Osteocyte (in vitro differentiated cells): ENCODE results near the gene MYCBPAP. TPM values are rescaled to one million over a fixed set of nuclear protein-coding genes. Genes with fewer than 3 reads are reported as not detected.

Experiments
- DNase-seq: peaks from one replicate; pipeline ENCODE4 v3.0.0; 2021; ENCODE audit warnings: mixed read lengths; ENCODE audit not compliant: unreplicated experiment; ENCODE audit errors: extremely low spot score
- H3K27ac Mint-ChIP-seq: one replicate; pipeline ENCODE4 v1.8.0; 2021; ENCODE audit warnings: mild to moderate bottlenecking, mixed read lengths; ENCODE audit not compliant: unreplicated experiment
- H3K27me3 Mint-ChIP-seq: one replicate; pipeline ENCODE4 v1.8.0; 2021; ENCODE audit warnings: mixed read lengths; ENCODE audit not compliant: unreplicated experiment
- H3K36me3 Mint-ChIP-seq: one replicate; pipeline ENCODE4 v1.8.0; 2021; ENCODE audit warnings: mixed read lengths; ENCODE audit not compliant: unreplicated experiment
- H3K4me1 Mint-ChIP-seq: one replicate; pipeline ENCODE4 v1.8.0; 2021; ENCODE audit warnings: mixed read lengths; ENCODE audit not compliant: unreplicated experiment
- H3K4me3 Mint-ChIP-seq: one replicate; pipeline ENCODE4 v1.8.0; 2021; ENCODE audit warnings: mild to moderate bottlenecking, moderate library complexity, mixed read lengths; ENCODE audit not compliant: unreplicated experiment
- H3K9me3 Mint-ChIP-seq: one replicate; pipeline ENCODE4 v1.8.0; 2021; ENCODE audit warnings: mixed read lengths; ENCODE audit not compliant: unreplicated experiment
- total RNA-seq: library from RNA; stranded (reverse); gene quantifications from 2 replicates; pipeline ENCODE4 v1.2.1, GENCODE V29; 2021
- TF ChIP-seq, protein P1 (sequence below): fragments of 200-600 bp; sonication (generic); IDR thresholded peaks from 2 replicates; pipeline ENCODE4 v1.5.0; 2021; ENCODE audit warnings: antibody characterized with exemption, mild to moderate bottlenecking, moderate library complexity

MYCBPAP gene
- total RNA-seq, 1 donor from 2014 or later: 0.46 TPM

DNA sequence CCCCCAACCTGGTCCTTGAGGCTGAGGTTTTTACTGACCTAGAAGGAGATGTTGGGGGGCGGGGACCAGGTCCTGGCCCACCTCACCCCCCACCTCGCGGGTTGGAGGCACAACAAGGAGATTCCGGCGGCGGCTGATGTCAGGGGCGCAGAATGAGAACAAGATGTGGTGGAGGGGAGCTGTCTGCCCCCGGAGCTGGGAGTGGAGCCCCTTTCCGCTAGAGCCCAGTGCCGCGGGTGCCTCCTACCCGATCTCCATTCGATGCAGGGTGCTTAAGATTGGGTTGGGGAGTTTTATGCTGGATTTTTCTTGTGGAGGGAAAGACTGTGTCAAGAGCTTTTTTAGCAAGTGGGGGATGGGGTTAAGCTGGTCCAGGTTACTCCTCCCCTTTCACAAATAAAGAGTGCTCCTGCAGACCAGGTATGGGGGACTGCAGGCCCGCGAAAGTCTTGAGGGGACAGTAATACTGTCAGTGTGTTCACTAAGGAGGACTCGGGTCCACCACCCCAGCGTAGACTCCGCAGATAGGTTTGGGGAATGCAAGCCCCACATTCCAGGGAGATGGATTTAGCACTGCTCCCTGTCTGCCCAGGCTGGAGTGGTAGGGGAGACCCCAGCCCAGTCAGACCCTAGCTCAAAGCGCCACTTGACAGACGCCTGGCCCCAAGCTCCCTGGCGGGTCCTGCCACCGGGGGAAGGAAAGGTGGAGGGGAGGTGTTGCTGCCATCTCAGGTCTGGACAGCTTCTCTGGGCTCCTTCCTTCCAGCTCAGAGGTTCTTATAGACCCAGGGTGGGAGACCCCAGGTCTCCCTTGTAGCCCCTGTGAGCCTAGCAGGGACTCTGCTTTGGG, 54.2 kb downstream of the MYCBPAP start:
- DNase-seq: no peak
- H3K4me1 Mint-ChIP-seq: peaks cover 31% of the 10 kb centered on the region
- H3K27ac Mint-ChIP-seq: no peak overlapping the region
- H3K4me3 Mint-ChIP-seq: peak overlapping the region; percentile 12
- H3K36me3 Mint-ChIP-seq: no peaks in the 10 kb centered on the region
- no peaks in the 10 kb centered on the region for H3K9me3 Mint-ChIP-seq
- TF ChIP-seq, protein P1, sequence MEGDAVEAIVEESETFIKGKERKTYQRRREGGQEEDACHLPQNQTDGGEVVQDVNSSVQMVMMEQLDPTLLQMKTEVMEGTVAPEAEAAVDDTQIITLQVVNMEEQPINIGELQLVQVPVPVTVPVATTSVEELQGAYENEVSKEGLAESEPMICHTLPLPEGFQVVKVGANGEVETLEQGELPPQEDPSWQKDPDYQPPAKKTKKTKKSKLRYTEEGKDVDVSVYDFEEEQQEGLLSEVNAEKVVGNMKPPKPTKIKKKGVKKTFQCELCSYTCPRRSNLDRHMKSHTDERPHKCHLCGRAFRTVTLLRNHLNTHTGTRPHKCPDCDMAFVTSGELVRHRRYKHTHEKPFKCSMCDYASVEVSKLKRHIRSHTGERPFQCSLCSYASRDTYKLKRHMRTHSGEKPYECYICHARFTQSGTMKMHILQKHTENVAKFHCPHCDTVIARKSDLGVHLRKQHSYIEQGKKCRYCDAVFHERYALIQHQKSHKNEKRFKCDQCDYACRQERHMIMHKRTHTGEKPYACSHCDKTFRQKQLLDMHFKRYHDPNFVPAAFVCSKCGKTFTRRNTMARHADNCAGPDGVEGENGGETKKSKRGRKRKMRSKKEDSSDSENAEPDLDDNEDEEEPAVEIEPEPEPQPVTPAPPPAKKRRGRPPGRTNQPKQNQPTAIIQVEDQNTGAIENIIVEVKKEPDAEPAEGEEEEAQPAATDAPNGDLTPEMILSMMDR: no peak
- peaks cover 64% of the 10 kb centered on the region for H3K27me3 Mint-ChIP-seq

DNA sequence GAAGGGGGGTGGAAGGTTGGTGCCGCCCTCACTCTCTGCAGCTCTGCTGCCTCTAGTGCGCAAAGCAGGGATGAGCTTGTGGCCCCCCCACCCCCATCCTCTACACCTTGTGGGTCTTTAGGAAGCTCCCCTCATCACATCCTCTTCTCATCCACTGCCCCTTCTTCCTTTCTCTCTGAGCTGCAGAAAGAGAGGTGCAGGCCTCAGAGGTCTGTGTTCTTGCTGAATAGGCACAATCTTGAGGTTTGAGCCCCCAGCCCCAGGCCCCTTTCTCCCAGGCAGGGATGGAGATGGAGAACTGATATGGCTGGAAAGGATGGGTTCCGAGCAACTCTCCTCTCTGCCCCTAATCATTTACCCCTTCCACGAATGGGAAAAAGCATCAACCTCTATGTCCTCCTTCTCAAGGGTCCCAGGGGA, 54.9 kb downstream of the MYCBPAP start:
- Mint-ChIP-seq H3K27me3 (peaks cover 68% of the 10 kb centered on the region), H3K4me3 (no peak overlapping the region), H3K27ac (no peak overlapping the region), H3K4me1 (peaks cover 31% of the 10 kb centered on the region), H3K9me3 (no peaks in the 10 kb centered on the region), H3K36me3 (no peaks in the 10 kb centered on the region)
- TF ChIP-seq, protein P1: no peak
- no peak for DNase-seq

DNA sequence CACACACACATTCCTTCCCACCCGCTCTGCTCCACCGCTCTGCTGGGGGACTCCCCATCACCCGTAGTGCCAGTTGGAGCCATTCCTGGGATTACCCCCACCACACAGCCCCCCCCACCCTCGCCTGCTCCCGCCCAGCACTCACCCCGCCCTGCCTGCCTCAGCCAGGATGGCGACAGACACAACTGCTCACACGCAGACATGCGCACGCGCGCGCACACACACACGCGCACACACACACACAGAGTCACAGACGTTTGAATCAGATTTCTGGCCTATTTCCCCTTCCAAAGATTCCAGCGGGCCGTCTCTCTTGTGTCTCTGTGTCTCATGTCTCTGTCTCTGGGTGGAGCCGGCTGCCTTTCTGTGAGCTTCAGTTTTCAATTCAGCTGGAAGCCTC, 56.7 kb downstream of the MYCBPAP start:
- DNase-seq: no peak
- Mint-ChIP-seq H3K4me1 (peaks cover 20% of the 10 kb centered on the region), H3K4me3 (no peak overlapping the region), H3K36me3 (no peaks in the 10 kb centered on the region), H3K9me3 (no peaks in the 10 kb centered on the region), H3K27ac (no peak overlapping the region), H3K27me3 (peaks cover 56% of the 10 kb centered on the region)
- TF ChIP-seq, protein P1: no peak

DNA sequence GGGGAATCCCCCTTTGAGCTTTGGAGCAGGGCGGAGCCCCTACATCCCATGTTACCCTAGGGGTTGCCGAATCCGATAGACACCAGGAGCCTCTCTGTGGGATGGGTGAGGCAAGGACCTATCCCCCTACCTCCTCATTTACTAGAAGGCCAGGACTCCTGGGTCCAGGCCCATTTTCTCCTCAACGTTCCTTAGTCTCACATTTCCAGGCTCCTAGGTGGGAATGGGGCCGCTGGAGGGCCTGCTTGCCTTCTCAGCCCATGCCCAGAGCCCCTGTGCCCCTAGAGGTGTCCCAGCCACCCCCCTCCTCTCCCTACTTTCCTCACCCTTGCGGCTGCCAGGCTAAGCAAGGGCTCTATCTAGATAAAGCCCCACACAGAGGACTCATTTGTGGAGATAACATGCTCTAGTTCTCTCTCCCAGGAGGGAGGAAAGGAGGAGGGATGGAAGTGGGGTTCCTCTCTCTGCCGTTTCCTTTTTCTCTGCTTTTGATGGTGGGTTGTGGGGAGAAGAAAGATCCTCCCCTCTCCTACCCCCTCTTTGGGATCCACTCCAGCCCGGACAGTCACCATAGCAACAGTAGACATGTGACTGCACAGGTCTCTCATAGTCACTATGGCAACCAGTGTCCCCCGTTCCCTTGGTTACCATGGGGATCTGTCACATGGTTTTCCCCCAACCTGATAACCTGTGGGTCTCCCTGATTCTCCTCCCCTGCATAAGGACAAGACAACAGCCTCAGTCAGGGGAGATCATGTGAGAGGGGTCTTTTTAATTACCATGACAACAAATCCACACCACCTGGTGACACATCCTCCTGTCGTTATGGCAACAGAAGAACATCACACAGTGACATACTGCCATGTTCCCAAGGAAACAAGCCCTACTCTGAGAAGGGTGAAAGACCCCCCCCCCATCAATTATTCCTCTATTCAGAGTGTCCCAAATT, 57.4 kb downstream of the MYCBPAP start:
- no peak for DNase-seq
- H3K27ac Mint-ChIP-seq: peak overlapping the region; percentile 37
- peaks cover 53% of the 10 kb centered on the region for H3K27me3 Mint-ChIP-seq
- peaks cover 15% of the 10 kb centered on the region for H3K4me1 Mint-ChIP-seq
- H3K9me3 Mint-ChIP-seq: no peaks in the 10 kb centered on the region
- TF ChIP-seq, protein P1: no peak
- no peak overlapping the region for H3K4me3 Mint-ChIP-seq
- H3K36me3 Mint-ChIP-seq: no peaks in the 10 kb centered on the region

DNA sequence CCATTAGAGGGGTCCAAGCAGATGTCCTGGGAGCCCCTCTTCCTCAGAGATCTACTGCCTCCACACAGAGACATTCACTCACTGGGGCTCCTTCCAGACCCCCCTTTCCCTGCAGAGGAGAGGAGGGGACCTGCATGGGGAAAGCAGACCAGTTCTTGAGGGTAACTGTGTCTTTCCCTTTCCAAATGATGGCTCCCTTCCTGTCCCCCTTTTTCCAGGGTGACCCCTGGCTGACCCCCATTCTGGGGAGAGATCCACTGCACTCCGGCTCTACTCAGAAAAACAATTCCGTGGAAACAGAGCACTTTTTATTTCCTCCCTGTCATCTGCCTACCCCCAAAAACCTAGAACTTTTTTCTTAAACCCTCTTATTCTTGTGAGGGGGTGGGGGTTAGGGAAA, 58.6 kb downstream of the MYCBPAP start:
- Mint-ChIP-seq H3K27ac (no peak overlapping the region), H3K36me3 (no peaks in the 10 kb centered on the region), H3K4me1 (peaks cover 15% of the 10 kb centered on the region), H3K27me3 (peaks cover 56% of the 10 kb centered on the region), H3K4me3 (no peak overlapping the region), H3K9me3 (no peaks in the 10 kb centered on the region)
- no peak for DNase-seq
- TF ChIP-seq, protein P1: no peak
